GM19438 (cell line): Measurements from ENCODE around the gene DEFB132.

Experiments used
- ATAC-seq: cut with Tn5 transposase; IDR thresholded peaks from one replicate; pipeline ENCODE4 v1.9.1; 2021; ENCODE audit warnings: low read depth; ENCODE audit not compliant: unreplicated experiment

The DEFB132 gene

DNA sequence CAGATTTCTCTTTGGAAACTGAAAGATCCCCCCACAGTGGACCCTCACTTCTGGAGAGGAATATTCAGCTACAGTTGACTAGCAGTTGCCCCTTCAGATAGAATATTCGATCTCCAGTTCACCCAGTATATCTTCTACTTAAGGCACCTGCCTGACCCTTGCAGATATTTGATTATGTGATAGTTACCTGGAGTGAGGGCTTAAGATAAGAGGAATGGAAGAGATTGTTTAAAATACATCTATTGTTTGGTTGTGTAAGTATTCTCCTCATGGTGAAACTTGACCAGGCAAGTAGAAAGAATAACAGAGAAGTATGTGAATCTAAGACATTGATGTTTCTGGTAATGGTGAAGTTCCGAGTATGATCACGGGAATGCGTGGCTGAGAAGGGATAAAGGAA is 38.3 kb downstream of the DEFB132 start:
- no peak for ATAC-seq

DNA sequence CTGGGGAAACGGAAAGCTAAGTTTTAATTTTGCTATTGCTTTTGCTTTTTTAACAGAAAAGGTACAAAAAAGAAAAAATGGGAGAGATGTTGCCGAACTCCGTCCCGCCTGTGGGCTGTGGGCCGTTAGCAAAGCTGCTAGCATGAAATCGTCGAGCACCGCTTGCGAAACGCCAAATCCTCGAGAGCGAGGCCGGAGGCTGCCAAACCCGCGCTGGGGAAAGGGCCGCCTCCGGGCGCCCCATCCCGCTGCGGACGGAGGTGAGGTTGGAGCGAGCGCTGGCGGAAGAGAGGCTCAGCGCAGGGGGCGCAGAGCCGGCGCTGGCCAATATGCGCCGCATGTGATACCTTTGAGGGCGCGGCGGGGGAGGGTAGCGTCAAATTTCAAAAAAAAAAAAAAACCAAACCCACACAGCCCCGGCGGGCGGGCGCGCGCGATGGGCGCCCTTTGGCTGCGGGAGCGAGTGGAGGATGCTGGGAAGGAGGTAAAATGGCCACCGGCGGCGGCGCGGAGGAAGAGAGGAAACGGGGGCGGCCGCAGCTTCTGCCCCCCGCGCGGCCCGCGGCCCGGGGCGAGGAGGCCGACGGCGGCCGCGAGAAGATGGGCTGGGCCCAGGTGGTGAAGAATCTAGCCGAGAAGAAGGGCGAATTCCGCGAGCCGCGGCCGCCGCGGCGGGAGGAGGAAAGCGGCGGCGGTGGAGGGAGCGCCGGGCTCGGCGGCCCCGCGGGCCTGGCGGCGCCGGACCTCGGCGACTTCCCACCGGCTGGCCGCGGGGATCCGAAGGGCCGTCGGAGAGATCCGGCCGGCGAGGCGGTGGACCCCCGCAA is 39.8 kb downstream of the DEFB132 start, which contains the start of gene ZCCHC3:
Gene ZCCHC3, plus strand, starts transcription at position 473 of the 827 bp plus-strand sequence. Its CDS starts 17 bp downstream, at position 490.
- peak; percentile 75 for ATAC-seq

DNA sequence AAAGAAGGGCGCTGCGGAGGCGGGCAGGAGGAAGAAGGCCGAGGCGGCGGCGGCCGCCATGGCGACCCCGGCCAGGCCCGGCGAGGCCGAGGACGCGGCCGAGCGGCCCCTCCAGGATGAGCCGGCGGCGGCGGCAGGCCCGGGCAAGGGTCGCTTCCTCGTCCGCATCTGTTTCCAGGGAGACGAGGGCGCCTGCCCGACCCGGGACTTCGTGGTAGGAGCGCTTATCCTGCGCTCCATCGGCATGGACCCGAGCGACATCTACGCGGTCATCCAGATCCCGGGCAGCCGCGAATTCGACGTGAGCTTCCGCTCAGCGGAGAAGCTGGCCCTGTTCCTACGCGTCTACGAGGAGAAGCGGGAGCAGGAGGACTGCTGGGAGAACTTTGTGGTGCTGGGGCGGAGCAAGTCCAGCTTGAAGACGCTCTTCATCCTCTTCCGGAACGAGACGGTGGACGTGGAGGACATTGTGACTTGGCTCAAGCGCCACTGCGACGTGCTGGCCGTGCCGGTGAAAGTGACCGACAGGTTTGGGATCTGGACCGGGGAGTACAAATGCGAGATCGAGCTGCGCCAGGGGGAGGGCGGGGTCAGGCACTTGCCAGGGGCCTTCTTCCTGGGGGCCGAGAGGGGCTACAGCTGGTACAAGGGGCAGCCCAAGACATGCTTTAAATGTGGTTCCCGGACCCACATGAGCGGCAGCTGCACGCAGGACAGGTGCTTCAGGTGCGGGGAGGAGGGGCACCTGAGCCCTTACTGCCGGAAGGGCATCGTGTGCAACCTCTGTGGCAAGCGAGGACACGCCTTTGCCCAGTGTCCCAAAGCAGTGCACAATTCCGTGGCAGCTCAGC is 40.6 kb downstream of the DEFB132 start:
- ATAC-seq, result peak; percentile 28

DNA sequence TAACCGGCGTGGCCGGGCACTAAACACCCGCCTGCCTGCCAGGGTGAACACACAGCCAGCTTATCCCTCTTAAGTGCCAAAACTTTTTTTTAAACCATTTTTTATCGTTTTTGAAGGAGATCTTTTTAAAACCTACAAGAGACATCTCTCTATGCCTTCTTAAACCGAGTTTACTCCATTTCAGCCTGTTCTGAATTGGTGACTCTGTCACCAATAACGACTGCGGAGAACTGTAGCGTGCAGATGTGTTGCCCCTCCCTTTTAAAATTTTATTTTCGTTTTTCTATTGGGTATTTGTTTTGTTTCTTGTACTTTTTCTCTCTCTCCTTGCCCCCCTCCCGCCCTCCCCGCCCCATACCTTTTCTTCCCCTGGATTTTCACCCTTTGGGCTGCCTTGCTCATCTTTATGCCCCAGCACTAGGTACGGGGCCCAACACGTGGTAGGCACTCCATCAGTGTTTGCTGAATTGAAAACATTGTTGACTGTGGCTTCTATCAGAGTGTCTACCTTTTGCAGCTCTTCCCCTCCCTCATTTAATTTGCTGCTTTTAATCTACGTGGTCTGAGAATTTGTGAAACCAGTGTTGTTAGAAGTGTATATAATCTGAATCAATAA is 41.4 kb downstream of the DEFB132 start:
- ATAC-seq, result no peak

GRCh38 chr20:300345-300990 is 42.9 kb downstream of the DEFB132 start:
- ATAC-seq, result no peak

- no peak for ATAC-seq
Measured at GRCh38 chr20:301886-302848, 44.6 kb downstream of the DEFB132 start.

DNA sequence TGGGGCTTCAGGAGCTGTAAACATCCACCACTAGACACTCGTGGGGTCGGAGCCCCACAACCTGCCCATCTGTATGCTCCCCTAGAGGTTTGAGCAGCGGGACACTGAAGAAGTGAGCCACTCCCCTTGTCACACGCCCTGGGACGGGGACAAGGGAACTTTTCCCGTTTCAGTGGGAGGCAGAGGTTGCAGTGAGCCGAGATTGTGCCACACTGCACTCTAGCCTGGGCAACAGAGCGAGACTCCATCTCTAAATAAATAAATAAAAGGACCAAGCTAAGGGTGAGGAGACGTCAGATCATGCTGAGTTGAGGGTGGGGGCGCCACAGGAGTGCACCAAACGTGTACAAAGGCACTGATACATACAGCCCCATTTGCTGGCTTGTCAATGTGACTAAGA is 48.2 kb downstream of the DEFB132 start:
- no peak for ATAC-seq

DNA sequence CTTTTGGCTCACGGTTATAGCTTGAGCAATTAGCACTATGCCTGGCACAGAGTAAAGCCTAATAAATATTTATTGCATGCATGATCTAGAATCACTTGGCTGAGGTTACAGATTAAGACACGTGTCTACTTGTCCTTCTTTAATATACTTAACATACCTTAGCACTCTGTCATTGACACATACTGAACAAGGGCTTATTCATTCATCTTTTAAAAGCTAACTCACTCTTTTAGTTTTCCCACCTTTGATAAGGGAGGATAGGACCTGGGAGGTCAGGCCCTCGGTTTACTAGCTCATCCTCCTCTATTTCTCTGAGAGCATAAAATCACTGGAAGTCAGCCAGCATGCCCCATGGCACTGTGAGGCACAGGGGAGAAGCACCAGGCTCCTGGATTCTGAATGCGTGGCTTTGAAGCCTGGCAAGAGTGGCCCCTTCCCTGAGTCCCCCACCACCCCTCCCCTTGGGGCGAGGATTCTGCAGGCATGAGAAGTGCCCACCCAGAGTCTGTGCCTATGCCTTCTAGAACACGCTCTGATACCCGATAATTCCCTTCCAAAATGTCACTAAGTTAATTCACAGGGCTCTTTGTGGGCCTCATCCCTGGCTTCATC is 51.0 kb downstream of the DEFB132 start:
- no peak for ATAC-seq

DNA sequence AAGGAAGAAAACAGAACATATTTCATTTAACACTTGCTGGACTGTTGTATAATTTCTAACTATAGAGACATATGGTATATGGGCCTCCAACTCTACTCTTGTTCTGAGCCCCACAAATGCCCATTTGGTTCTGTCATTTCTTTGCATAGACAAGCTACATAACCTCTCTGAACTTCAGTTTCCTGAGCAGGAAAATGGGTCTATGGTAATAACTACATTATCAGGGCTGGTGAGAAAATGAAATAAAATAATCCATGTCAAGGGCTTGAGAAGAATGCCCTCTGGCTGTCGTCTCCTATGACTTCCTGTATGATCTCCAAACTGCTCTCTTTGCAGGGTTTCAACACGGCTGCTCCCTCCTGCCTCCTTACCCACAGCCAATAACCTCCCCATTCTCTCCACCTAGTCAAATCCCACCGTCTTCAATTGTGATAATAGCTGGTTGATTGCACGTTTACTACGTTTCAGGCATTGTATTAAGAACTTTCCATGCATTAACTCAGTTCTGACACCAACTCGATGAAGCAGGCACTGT is 51.8 kb downstream of the DEFB132 start:
- ATAC-seq, result no peak

- ATAC-seq, result peak; percentile 100
Measured at GRCh38 chr20:309841-310644, 52.5 kb downstream of the DEFB132 start.

- ATAC-seq, result no peak
Measured at GRCh38 chr20:310645-311044, 53.1 kb downstream of the DEFB132 start.
